ENCODE data around the gene HOXB4. TPM values are rescaled to one million over a fixed set of nuclear protein-coding genes. Genes with fewer than 3 reads are reported as not detected.

HOXB4 gene
- total and polyA plus RNA-seq, 4 donors: 1.4 to 17.9 (median 9.0) TPM

GRCh38 chr17:48578616-48579470 is 693 bp upstream of the HOXB4 start:
- H3K9me3 ChIP-seq (ENCODE audit: control insufficient read depth, low read length): no peaks in the 10 kb centered on the region
- no peaks in the 10 kb centered on the region for H3K27me3 ChIP-seq (ENCODE audit: control insufficient read depth in 1 of 2, insufficient read depth in 2 of 2, low read length in 1 of 2)
- ATAC-seq (ENCODE audit: low FRiP score) (no peak), DNase-seq (no peak)
- H3K36me3 ChIP-seq (ENCODE audit: control insufficient read depth in 1 of 2, insufficient read depth in 2 of 2, low read length in 1 of 2): no peaks in the 10 kb centered on the region
- H3K27ac ChIP-seq (ENCODE audit: low read depth in 1 of 2, low read length in 2 of 2): peak overlapping the region; percentile 47 to 62
- intact Hi-C loops (cut with DNase I): no loop called here
- H3K4me3 ChIP-seq (ENCODE audit: low read length in 2 of 2): peak overlapping the region; percentile 39 to 68
- WGBS, 2 donors: 30 to 39% methylated on average over 39 to 43 of the region's 43 CpGs
- peaks cover 0 to 7% of the 10 kb centered on the region in 2 donors for H3K4me1 ChIP-seq (ENCODE audit: control insufficient read depth in 1 of 2, insufficient read depth in 2 of 2, low read length in 2 of 2)

- Histone ChIP-seq H3K4me1 (ENCODE audit: control insufficient read depth in 1 of 2, insufficient read depth in 2 of 2, low read length in 2 of 2) (peaks cover 0 to 7% of the 10 kb centered on the region in 2 donors), H3K27me3 (ENCODE audit: control insufficient read depth in 1 of 2, insufficient read depth in 2 of 2, low read length in 1 of 2) (no peaks in the 10 kb centered on the region), H3K4me3 (ENCODE audit: low read length in 2 of 2) (peak overlapping the region; percentile 40 to 68), H3K9me3 (ENCODE audit: control insufficient read depth, low read length) (no peaks in the 10 kb centered on the region), H3K36me3 (ENCODE audit: control insufficient read depth in 1 of 2, insufficient read depth in 2 of 2, low read length in 1 of 2) (no peaks in the 10 kb centered on the region), H3K27ac (ENCODE audit: low read depth in 1 of 2, low read length in 2 of 2) (peak overlapping the region; percentile 49 to 88)
- intact Hi-C loops (cut with DNase I): loop anchor here in 1 of 2 donors (1.0 kb wide), 2 partner anchors 30 to 34 kb away; no protein-coding TSS in a partner anchor
- 1 to 5% methylated on average over 19 of the region's 19 CpGs for WGBS, 2 donors
- no peak for ATAC-seq (ENCODE audit: low FRiP score)
- peak in 1 of 2 donors; percentile 71 for DNase-seq
These were observed 712 bp downstream of the HOXB4 start for GRCh38 chr17:48577330-48577945.

- DNase-seq: peak; percentile 82 to 88
- no peaks in the 10 kb centered on the region for H3K9me3 ChIP-seq (ENCODE audit: control insufficient read depth, low read length)
- H3K27ac ChIP-seq (ENCODE audit: low read depth in 1 of 2, low read length in 2 of 2): peak overlapping the region; percentile 11 to 88
- H3K4me1 ChIP-seq (ENCODE audit: control insufficient read depth in 1 of 2, insufficient read depth in 2 of 2, low read length in 2 of 2): peaks cover 0 to 7% of the 10 kb centered on the region in 2 donors
- H3K4me3 ChIP-seq (ENCODE audit: low read length in 2 of 2): peak overlapping the region in 1 of 2 donors; percentile 40
- intact Hi-C loops (cut with DNase I): loop anchor here in 1 of 2 donors (1.0 kb wide), 2 partner anchors 29 to 33 kb away; no protein-coding TSS in a partner anchor
- no peaks in the 10 kb centered on the region for H3K27me3 ChIP-seq (ENCODE audit: control insufficient read depth in 1 of 2, insufficient read depth in 2 of 2, low read length in 1 of 2)
- WGBS, 2 donors: 7% methylated on average over 42 of the region's 43 CpGs
- no peaks in the 10 kb centered on the region for H3K36me3 ChIP-seq (ENCODE audit: control insufficient read depth in 1 of 2, insufficient read depth in 2 of 2, low read length in 1 of 2)
- ATAC-seq (ENCODE audit: low FRiP score): peak; percentile 37
These were observed 1.5 kb downstream of the HOXB4 start for GRCh38 chr17:48576479-48577309.

GRCh38 chr17:48575673-48576478 is 2.3 kb downstream of the HOXB4 start:
- no peaks in the 10 kb centered on the region for H3K27me3 ChIP-seq (ENCODE audit: control insufficient read depth in 1 of 2, insufficient read depth in 2 of 2, low read length in 1 of 2)
- peak overlapping the region; percentile 66 to 88 for H3K27ac ChIP-seq (ENCODE audit: low read depth in 1 of 2, low read length in 2 of 2)
- WGBS, 2 donors: 11 to 33% methylated on average over 22 of the region's 22 CpGs
- H3K36me3 ChIP-seq (ENCODE audit: control insufficient read depth in 1 of 2, insufficient read depth in 2 of 2, low read length in 1 of 2): no peaks in the 10 kb centered on the region
- no peaks in the 10 kb centered on the region for H3K9me3 ChIP-seq (ENCODE audit: control insufficient read depth, low read length)
- H3K4me3 ChIP-seq (ENCODE audit: low read length in 2 of 2): peak overlapping the region in 1 of 2 donors; percentile 40
- intact Hi-C loops (cut with DNase I): no loop called here
- ATAC-seq (ENCODE audit: low FRiP score) (no peak), DNase-seq (peak in 1 of 2 donors; percentile 77)
- peaks cover 0 to 7% of the 10 kb centered on the region in 2 donors for H3K4me1 ChIP-seq (ENCODE audit: control insufficient read depth in 1 of 2, insufficient read depth in 2 of 2, low read length in 2 of 2)

- ATAC-seq (ENCODE audit: low FRiP score): no peak
- Histone ChIP-seq H3K4me1 (ENCODE audit: control insufficient read depth in 1 of 2, insufficient read depth in 2 of 2, low read length in 2 of 2) (peaks cover 0 to 8% of the 10 kb centered on the region in 2 donors), H3K36me3 (ENCODE audit: control insufficient read depth in 1 of 2, insufficient read depth in 2 of 2, low read length in 1 of 2) (no peaks in the 10 kb centered on the region), H3K4me3 (ENCODE audit: low read length in 2 of 2) (no peak overlapping the region), H3K27ac (ENCODE audit: low read depth in 1 of 2, low read length in 2 of 2) (no peak overlapping the region), H3K9me3 (ENCODE audit: control insufficient read depth, low read length) (no peaks in the 10 kb centered on the region), H3K27me3 (ENCODE audit: control insufficient read depth in 1 of 2, insufficient read depth in 2 of 2, low read length in 1 of 2) (no peaks in the 10 kb centered on the region)
- WGBS, 2 donors: 15 to 45% methylated on average over 7 of the region's 7 CpGs
- intact Hi-C loops (cut with DNase I): no loop called here
- DNase-seq: no peak
These were observed 3.0 kb downstream of the HOXB4 start for GRCh38 chr17:48575066-48575582.

GRCh38 chr17:48574505-48575065 is 3.6 kb downstream of the HOXB4 start:
- intact Hi-C loops (cut with DNase I): no loop called here
- no peaks in the 10 kb centered on the region for H3K27me3 ChIP-seq (ENCODE audit: control insufficient read depth in 1 of 2, insufficient read depth in 2 of 2, low read length in 1 of 2)
- WGBS, 2 donors: 56 to 59% methylated on average over 8 of the region's 8 CpGs
- no peaks in the 10 kb centered on the region for H3K36me3 ChIP-seq (ENCODE audit: control insufficient read depth in 1 of 2, insufficient read depth in 2 of 2, low read length in 1 of 2)
- peak in 1 of 2 donors; percentile 26 for DNase-seq
- H3K27ac ChIP-seq (ENCODE audit: low read depth in 1 of 2, low read length in 2 of 2): no peak overlapping the region
- H3K4me3 ChIP-seq (ENCODE audit: low read length in 2 of 2): no peak overlapping the region
- peaks cover 0 to 13% of the 10 kb centered on the region in 2 donors for H3K4me1 ChIP-seq (ENCODE audit: control insufficient read depth in 1 of 2, insufficient read depth in 2 of 2, low read length in 2 of 2)
- H3K9me3 ChIP-seq (ENCODE audit: control insufficient read depth, low read length): no peaks in the 10 kb centered on the region
- ATAC-seq (ENCODE audit: low FRiP score): no peak

GRCh38 chr17:48571826-48572417 is 6.2 kb downstream of the HOXB4 start:
- Histone ChIP-seq H3K4me1 (ENCODE audit: control insufficient read depth in 1 of 2, insufficient read depth in 2 of 2, low read length in 2 of 2) (peaks cover 0 to 13% of the 10 kb centered on the region in 2 donors), H3K27ac (ENCODE audit: low read depth in 1 of 2, low read length in 2 of 2) (peak overlapping the region; percentile 43 to 81), H3K9me3 (ENCODE audit: control insufficient read depth, low read length) (no peaks in the 10 kb centered on the region), H3K36me3 (ENCODE audit: control insufficient read depth in 1 of 2, insufficient read depth in 2 of 2, low read length in 1 of 2) (no peaks in the 10 kb centered on the region), H3K4me3 (ENCODE audit: low read length in 2 of 2) (no peak overlapping the region), H3K27me3 (ENCODE audit: control insufficient read depth in 1 of 2, insufficient read depth in 2 of 2, low read length in 1 of 2) (no peaks in the 10 kb centered on the region)
- WGBS, 2 donors: 71 to 74% methylated on average over 1 of the region's 1 CpG
- DNase-seq (no peak), ATAC-seq (ENCODE audit: low FRiP score) (no peak)
- intact Hi-C loops (cut with DNase I): no loop called here
